NCI-H2171 (cell line): ENCODE data around the gene ADCY1.

Experiments used
- DNase-seq: peaks from one replicate; lab custom pipeline; 2025; lab: John Stamatoyannopoulos, UW

Gene ADCY1

DNA sequence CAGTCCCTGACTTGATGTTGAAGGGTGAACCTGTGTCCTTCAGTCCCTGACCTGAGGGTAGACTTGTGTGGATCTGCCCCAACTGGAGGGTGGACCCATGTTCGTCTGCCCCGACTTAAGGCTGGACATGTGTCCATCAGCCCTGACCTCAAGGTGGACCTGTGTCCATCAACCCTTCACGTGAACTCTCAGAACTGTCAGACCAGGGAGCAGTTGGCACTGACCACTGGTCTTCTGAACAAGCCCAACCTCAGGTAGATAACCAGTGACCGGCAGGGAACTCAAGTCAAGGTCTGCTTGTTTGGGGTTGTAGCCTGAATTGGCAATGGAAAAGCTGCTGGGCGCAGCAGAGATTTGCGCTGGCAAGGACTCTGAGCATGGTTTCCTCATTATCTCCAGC is 96.5 kb downstream of the ADCY1 start:
- no peak for DNase-seq

DNA sequence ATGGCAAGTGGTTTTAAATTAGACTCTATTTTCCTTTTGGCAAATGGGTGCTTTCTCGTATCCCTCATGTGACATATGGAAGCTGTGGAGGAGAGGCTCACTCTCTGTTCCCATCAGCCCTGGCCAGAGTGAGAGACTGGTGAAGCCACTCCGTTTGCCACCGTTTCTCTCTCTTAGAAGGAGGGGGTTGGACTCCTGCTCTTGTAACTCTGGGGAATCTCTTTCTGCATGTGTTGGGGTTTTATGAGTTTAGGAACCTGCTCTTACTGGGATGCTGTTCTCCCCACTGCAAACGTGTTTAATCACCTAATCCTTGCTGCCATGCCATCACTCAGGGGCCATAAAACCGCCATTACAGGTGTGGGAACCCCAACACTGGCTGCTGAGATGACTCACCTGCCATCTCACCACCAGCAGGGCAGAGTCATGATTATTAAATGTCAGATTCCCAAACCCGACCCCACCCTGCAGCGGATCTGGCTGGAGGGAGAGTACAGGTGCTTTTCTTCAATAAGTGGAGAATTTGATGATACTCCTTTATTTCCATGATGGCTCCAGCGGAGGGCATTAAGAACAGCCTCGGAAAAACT is 103.2 kb downstream of the ADCY1 start:
- DNase-seq = no peak

DNA sequence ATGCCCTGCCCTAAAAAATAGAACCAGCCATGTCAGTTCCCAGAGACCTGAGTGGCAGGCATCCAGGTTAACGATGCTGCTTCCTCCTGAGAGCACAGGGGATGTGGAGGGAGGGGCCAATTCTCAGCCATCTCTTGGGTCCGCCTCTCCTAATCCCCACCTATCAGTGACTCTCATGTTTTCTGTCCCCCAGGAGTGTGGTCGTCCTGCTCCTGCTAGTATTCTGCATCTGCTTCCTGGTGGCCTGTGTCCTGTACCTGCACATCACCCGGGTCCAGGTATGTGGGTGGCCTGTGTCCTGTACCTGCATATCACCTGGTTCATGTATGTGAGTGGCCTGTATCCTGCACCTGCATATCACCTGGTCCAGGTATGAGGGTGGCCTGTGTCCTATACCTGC is 105.3 kb downstream of the ADCY1 start:
- no peak for DNase-seq

DNA sequence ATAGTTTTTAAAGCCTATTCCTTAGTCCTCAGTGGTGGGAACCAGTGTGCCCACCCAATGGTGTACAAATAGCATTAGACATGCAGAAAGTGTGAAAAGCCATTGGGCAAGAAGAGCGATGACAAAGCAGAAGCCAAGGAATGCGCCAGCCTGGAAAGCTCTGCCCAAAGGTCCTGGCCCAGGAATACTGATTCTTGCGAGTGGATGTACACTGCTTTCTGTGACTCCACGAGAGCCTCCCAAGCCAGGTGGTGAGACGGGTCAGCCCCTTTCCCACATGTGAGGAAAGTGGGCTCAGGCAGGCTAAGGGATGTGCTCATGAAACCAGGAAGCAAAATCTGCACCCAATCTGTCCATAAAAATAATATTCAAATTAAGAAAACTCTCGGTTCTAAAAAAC is 106.6 kb downstream of the ADCY1 start:
- no peak for DNase-seq

DNA sequence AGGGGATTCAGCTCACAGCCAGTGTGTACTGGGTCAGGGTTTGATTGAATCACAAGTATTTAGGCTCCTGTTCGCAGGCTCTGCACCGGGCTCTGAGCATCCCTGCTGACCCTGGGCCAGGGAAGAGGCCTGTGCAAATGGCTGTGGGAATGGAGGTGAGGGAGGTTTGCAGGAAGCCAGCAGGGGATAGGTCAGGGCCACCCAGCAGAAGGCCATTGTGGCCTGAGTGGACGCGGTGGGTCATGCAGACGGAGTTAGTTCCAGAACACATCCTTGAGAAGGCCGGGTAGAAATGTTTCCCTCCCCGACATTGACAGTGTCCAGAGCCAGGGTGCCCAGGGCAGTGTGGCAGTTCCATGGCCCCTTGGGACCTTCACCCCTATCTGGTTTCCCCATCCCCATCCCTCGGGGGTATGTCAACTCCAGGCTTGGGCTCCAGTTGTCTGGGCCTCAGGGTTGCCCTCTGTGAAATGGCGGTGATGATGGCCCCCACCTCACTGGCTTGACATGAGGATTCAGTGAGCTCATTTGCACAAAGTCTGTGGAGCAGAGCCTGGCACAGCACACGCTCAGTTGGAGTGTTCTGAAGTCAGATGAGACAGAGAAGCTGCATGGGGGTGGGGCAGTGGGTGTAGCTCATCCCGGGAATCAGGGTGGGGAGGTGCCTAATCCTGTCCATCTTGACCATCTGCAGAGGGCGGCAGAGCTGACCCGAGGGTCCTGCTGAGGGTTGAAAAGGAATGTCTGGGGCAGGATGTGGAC is 107.6 kb downstream of the ADCY1 start:
- DNase-seq = no peak

DNA sequence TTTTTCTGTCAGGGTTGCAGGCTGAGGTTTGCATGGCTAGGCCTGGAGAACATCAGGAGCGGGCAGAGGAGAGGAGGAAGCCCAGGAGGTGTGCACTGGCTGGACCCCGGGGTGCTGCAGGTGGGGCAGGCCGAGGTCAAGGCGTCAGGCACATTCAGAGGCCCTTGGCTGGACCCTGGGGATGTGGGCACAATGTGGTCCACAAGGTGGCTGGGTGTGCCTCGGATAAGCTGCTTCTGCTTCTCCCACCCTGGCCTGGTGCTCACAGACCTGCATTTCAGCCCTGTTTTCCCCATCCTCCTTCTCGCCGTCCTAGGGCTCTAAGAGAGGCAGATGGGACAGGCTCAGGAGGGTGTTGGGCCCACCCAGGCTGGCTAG is 108.2 kb downstream of the ADCY1 start:
- no peak for DNase-seq

DNA sequence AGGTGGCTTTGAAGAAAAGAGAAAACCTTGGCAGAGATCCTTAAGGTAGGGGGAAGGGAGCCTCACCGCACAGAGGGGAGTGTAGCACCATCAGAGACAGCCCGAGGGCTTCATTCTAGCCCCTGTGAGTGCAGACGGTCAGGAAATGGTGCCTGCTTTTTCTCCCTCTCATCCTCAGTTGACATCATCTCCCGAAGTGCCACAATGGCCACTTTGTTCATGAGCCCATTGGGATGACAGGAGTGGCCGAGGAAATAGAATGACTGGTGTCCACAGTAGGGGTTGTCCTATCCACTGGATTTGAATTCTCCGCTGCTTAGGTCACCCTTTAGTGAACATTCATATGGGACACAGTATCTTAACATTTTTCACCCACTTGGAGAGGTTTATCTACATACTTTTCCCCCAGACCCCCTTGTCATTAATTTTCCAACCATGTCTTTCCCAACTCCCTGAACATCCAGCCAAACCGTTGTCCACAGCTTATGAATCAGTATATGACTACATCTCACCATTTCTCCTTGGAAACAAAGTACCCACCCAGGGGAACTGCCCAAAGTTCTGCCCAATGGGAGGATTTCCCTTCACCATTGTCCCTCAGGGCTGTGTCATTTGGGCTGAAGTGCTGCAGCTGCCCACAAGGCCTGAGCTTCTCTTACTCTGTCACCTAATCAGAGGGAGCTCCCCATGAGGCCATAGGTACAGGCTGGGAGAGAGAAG is 108.8 kb downstream of the ADCY1 start:
- DNase-seq = no peak

DNA sequence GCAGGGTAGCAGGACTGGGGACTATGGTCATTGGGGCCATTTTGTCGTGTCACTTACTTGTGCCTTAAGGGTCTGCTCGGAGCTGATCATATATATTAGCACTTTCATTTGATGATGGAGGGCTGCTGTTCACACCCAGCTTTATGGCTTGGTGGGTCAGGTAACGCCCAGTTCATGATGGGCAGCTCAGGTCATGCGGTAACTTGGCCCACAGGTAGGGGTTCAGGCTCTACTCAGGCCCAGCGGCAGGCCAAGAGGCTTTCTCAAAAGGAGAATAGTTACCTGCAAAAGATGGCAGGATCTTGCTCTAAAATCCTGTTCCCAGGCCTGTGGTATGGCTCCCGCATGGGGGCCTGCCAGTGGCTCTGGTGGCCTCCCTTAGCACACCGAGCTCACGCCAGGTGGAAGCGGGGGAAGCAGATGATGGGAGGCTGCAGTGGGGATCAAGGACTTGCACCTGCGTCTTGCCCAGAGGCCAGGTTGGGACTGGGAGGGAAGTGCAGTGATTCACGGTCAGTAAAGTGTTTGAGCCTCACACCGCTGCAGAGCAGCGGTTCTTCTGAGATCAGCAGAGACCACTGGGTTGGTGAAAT is 109.5 kb downstream of the ADCY1 start:
- DNase-seq = no peak

DNA sequence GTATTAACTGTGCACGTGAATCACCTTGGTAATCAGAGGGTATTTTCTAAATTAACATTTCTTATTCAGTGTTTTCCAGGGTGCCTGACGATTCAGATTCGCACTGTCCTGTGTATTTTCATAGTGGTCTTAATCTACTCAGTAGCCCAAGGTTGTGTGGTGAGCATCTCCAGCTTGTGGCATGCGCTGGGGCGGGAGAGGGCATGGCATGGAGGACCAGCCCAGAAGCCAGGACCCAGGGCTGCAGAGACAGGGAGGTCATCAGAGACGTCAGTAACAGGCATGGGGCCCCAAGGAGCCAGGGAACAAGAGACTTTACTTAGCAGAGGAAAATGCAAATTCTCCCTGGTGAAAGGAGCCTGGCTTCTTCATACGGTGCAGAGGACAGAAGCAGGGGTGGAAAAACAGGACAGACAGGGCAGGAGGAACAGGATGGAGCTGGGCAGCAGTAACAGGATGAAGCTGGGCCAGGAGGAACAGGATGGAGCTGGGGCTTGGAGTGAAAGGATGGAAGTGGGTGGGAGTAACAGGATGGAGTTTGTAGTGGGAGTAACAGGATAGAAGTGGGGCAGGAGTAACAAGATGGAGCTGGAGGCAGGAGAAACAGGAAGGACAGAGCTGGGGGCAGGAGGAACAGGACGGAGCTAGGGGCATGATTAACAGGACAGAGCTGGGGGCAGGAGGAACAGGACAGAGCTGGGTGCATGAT is 110.9 kb downstream of the ADCY1 start:
- no peak for DNase-seq

DNA sequence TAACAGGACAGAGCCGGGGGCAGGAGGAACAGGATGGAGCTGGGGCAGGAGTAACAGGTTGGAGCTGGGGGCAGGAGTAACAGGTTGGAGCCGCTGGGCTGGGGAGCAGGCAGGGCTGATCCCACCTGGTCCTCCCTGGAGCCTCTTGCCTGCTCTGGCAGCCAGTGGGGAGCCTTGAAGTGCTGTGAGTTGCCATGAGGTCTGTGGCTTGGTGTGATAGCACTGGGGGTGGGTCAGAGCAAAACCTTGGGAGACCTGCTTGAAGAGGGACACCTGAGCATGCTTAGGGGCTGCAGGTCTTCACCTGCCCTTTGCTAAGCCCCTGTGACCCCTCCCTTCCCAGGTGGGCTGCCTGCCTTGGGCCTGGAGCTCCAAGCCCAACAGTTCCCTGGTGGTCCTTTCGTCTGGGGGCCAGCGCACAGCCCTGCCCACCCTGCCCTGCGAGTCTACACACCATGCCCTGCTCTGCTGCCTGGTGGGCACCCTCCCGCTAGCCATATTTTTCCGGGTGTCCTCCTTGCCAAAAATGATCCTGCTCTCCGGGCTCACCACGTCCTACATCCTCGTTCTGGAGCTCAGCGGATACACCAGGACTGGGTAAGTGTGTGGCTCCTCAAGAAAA is 111.6 kb downstream of the ADCY1 start:
- DNase-seq = no peak

DNA sequence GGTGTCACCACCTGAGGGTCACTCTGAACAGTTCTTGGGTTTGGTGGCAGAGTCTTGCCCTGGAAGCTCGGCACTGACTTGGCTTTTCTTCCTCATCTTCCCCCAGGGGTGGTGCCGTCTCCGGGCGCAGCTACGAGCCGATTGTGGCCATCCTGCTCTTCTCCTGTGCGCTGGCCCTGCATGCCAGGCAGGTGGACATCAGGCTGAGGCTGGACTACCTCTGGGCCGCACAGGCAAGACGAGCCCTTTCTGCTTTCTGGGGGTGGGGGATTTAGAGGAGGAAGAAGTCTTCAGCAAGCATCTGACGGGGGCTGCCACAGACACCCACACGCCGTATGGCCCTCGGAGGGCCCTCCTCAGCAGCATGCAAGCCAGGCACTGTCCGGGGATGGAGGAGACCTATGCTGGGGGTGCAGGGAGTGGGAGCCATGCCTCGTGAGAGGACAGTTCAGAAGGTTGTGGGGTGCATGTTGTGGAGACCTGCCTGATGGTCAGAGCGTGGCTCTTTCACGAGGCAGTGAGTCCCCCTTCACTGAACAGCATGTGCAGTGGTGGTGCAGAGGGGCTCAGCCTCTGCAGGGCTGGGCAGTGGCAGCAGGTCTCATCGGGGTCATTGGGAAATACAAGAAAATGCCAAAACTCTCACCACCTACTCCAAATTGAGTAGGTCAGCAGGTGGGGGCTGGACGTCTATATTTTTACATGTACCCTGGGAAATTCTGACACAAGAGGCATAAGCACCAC is 112.4 kb downstream of the ADCY1 start:
- DNase-seq = no peak

DNA sequence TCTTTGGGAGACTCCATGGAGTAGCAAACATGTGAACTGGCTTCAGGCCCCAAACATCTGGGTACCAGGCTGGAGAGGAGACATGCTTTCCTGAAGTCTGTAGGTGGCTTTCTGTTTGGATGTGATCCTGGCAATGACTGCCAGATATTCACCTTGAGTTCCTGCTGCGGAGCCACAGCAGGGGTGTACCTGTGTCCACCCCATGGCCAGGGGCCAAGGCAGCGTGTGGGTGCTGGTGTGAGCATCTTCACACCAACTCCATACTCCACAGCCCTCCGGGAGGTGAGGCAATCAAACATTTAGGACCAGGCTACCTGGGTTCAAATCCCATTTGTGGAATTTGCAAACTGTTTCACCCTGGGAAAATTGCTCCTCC is 113.0 kb downstream of the ADCY1 start:
- no peak for DNase-seq

DNA sequence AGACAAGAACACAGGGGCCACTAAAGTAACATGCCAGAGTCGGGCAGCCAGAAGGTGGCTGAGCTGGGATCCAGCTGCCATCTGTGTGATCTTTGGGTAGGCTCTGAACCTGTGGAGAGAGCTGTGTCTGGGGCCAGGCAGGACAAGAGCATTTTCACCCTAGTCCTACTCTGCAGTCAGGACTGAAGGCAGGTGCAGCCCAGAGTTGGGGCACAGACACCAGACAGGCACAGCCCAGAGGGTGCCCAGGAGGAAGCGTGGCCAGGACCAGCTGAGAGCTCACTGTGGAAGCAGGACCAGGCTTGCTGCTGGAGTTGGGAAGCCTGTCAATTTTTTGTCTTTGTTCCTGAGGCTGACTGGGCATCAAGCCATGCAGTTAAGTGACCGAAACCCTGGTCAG is 113.6 kb downstream of the ADCY1 start:
- no peak for DNase-seq

DNA sequence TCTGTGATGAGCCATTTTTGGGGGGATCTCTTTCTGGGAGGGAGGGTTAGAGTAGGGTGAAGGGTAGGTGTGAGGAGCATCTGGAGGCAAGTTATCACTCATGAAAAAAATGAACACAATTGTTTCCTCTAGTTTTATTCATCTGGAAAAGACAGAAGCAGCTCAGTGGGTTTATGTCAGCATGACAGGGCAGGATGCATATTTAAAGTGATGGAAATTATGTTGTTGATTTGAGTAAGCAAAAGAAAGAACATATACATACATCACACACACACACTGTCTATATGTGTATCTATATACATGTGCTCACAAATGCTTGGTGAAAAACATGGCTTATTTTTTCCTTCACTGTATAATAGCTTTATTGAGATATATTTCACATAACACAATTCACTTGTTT is 114.2 kb downstream of the ADCY1 start:
- DNase-seq = no peak

DNA sequence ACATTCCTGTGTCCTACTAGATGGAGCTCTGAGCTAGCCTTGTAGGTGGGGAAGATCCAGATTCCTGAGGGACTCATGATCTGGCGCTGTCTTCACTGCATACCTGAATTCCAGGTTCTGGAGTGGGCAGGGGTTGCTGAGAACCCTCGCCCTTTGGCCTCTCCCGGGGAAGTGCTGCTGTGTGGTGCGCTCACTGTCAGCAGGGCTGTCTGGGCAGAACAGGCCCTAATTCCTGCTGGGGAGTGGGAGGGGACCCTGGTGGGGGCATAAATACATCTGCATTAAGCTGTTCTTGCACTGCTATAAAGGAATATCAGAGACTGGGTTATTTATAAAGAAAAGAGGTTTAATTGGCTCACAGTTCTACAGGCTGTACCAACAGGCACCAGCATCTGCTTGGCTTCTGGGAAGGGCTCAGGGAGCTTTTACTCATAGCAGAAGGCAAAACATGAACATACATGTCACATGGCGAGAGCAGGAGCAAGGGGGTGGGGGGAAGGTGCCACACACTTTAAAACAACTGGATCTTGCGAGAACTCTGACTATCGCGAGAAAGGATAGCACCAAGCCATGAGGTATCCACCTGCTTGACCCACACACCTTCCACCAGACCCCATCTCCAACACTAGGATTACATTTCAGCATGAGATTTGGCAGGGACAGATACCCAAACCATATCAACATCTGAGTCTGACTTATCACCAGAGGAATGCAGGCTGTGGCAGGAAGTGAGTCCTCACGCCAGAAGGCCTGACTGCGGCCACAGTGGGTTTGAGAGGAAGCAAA is 115.0 kb downstream of the ADCY1 start:
- DNase-seq = no peak

DNA sequence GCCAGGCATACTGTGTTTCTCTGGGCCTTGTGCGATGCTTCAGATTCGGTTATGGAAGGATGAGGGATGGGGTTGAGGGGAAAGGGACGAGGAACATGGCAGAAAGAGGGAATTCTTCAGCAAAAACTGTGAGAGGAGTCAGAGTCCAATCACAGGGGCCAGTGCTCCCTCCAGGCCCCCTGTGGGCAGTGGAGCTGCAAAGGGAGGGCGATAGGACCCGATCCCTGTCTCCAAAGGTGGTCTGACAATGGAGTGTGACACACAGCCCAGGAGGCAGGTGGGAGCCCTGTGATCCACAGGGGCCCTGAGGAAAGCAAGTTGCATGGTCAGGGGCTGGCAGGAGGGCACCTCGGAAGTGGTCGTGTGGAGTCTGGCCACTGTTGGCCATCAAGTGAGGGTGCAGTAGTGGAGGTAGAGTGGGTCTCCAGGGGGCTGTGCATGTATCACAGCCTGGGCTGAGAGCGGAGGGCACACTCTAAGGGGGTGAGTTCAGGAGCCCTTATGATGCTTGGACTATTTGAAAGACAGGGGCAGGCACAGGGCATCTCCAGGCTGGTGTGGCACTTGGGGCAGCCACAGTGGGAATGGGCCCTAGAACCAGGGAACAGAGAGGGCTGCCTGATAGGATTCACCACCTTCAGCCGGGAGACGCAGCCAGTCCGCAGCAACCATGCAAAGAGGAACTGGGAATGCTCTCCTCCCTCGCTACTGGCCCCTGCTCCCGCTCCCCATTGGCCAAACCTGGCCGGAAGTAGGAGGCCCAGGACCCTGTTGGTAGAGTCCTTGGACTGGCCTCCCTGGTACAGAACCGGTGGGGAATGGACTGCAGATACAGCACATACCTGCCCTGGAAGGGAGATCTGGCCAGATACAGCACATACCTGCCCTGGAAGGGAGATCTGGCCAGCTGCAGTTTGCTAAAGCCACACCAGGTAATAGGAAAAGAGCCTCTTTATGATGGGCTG is 115.9 kb downstream of the ADCY1 start:
- no peak for DNase-seq

DNA sequence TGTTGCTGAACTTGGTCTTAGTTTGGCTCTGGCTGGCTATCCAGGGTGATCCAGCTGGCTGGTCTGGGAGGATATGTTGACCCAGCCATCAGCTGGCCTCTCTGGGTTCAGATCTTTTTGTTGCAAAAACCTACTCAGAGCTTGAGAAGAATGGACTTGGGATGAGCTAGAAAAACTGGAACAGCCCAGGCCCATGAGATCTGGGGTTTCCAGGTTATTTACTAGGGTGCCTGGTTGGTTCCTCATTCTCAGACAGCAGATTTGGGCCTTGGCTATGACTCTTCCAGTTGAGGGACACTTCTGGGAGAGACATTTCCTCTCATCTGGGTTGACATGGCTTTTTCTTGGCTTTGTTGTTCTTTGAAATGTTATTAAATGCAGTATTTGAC is 116.6 kb downstream of the ADCY1 start:
- no peak for DNase-seq

DNA sequence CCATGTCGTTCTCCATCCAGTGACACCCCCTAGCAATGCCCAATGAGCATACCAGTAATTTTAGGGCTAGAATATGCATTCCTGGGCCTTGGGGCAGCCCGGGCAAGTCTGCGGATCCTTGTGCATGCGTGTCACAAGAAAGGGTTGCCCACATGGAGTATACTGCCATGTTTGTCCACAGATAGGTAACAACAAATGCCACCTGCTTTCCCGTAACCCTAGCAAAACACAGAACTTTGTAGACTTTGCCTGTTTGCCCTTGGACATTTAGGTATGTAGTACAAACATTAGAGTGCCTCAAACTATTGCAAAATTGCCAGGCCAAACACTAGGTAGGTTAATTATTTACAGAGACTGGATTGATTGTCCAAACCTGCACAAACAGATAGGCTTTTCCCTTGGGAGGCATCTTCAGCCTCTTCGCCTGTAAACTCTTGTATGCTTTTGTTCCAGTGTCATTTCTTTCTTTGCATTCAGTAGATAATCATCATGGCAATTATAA is 117.0 kb downstream of the ADCY1 start:
- no peak for DNase-seq

DNA sequence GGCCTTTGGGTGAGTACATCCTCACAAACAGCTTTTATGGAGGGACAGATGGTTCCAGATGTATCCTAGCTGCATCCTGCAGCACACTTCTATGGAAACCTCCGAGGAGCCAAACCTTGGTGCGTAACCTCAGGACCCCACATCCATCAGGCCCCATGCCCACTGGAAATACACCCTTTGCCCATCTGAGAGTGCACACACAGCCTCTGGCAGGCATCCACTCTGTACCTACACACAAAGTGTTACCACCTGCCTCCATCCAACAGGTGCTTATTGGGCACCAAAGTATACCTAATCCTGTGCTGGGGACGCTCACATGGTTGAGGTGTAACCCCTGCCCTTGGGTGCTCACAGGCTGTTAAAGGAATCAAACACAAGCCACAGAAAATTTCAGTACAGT is 117.9 kb downstream of the ADCY1 start:
- no peak for DNase-seq
